ENCODE results near the gene PIGP.
A peak's percentile ranks its signal among the peaks of the same experiment; 100 is the strongest.
"Not testable (repeated sequence)": the region's sequence is repeated elsewhere in the genome, so short reads cannot be mapped to it uniquely, and the experiment has no call there.

The PIGP gene

GRCh38 chr21:37075214-37075770 is 2.4 kb upstream of the PIGP start:
- DNase-seq (ENCODE audit: low read depth), result no peak

DNA sequence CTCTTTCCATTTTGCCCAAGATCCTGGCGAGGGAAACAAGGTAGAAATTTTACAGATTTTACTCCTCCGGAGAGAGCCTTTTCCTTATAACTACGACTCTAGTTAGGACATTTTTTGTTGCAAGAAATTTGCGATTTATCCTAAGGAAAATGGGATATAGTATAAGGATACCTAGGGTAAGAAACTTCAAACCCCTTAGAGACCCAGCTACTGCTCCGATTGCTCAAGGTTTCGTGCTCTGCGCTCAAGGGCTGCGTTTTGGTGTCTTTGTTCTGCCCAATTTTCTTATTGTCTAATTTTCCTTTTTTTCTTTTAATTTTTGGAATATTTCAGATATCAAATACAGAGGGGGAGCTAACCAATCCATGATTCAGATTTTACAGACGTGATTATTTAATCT is 1.7 kb upstream of the PIGP start:
- DNase-seq (ENCODE audit: low read depth), result no peak

DNA sequence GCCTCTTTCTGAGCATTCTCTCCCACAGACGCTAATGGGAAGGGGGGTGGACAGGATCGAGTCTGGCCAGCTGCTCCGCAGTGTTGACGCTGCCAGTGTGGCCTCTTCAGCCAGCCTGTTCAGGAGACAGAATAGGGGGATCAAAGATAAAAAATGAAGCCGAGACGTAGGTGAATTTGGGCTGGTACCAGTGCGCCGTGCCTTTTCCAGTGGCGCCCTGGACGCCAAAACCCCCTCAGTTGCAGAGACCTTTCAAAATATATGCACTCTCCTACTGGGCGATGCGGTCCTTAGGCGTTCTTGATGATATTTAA is 1.3 kb upstream of the PIGP start:
- DNase-seq (ENCODE audit: low read depth), result no peak

DNA sequence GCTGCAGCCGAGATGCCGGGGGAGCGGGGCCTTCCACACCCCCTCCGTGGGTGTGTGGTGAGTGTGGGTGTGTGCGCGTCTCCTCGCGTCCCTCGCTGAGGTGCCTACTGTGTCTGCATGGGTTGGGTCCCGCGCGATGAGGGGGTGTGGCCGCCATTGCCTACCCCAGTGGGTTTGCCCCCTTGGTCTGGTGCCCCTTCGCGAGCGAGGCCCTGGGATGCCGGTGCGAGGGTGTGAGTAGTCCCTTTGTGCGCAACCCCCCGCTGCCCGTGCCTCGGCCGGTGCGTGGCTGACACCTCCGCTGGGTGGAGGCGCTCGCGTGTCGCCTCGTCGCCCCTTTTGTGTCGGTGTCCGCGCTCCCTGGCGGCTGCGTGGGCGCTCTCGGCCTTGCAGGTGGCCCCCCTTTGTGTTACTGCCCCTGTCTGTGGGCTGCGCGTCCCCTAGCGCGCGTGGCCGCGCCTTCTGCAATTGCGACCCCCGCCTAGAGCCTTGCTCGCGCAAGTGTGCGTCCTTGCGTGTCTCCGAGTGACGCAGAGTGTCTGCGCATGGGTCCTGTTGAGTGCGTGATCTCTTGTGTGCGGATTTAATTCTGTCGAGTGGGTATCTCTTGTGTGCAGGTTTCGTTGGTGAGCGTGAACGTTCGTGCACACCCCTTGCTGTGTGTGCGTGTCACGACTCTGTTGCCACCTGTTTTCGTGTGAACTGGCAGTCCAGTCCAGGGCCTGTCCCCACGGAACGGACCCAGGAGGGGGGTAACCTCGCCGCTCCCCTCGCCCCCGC is 736 bp upstream of the PIGP start:
- DNase-seq (ENCODE audit: low read depth), result peak; percentile 32

DNA sequence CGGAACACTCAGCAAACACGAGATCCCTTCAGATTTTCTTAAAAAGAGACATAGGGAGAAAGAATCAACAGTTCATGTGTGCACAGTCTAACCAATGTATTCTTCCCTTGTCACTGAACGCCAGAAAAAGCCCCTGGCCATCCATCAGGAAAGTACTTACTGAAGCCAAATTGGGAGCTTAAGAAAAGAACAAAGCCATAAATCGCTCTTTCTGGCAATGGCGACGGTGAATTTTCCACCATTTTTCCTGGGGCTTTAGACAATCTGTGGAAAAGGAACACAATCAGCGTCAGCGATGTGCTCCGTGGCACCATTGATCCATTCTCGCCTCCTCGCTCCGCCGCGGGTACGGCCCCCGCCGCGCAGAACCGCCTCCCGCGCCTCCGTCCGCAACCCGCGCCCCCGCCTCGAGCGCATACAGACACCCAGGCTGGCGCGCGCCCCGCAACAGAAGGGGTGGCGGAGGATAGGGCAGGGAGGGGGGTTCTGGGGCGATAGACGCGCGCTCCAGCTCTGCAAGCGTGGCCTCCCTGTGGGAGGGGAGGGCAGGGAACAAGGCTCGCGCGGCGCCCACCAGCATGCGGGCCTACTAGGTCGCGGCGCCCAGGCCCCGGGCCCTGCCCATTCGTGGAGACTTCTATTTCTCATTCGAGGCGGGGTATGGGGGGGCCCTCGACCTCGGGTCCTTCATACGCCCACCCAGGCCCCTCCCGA is 440 bp downstream of the PIGP start:
- no peak for DNase-seq (ENCODE audit: low read depth)

- no peak for DNase-seq (ENCODE audit: low read depth)
Observed at GRCh38 chr21:37071561-37072273, 1.2 kb downstream of the PIGP start.

DNA sequence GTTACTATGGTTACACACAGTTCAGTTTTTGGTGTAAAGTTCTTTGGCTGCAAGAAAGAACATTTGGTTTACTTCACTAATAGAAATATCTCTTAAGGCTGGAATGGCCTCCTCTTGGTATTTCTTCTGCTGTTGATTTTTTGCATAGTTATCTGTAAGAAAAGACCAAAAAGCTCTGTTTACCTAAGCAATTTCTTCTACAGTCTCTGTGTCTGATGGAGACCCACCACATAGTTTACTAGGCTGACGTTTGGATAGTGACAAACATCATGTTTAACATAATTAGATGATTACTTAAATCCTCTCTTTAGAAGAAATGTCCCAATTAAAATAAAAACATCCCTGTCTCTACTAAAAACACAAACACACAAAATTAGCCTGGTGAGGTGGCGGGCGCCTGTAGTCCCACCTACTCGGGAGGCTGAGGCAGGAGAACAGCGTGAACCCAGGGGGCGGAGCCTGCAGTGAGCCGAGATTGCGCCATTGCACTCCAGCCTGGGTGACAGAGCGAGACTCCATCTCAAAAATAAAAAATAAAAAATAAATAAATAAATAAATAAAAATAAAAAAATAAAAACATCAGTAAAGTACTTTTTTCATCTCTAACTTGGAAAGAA is 7.2 kb downstream of the PIGP start:
- DNase-seq (ENCODE audit: low read depth), result no peak

DNA sequence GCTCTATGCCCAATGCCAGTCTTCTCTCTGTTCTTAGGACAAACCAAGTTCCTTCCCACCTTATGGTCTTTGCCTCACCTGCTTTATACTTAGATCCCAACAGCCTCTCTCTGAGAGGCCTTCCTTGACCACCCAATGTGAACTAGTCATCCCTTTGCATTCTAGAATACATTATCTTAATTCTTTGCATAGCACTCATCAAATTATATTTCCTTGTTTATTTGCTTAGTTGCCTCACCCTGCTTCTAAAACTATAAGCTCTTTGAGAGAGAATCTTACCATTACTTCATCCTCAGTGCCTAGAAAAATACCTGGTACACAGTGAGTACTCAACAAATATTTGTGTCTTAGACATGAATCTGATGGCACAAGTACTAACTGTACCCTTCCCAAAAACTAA is 8.0 kb downstream of the PIGP start:
- no peak for DNase-seq (ENCODE audit: low read depth)

GRCh38 chr21:37063433-37063832 is 9.4 kb downstream of the PIGP start:
- no peak for DNase-seq (ENCODE audit: low read depth)

DNA sequence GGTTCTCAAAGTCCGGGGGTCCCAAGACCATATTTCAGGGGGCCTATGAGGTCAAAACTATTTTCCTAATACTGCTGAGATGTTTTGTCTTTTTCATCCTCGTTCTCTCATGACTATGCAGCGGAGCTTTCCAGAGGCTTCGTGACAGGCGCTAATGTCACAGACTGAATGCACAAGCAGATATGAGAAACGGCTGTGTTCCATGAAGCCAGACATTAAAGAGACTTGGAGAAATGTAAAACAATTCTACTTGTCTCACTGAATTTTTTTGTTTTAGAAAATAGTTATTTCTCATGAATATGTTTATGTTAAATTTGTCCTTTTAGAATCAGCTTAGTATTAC is 10.3 kb downstream of the PIGP start:
- DNase-seq (ENCODE audit: low read depth), result no peak

DNA sequence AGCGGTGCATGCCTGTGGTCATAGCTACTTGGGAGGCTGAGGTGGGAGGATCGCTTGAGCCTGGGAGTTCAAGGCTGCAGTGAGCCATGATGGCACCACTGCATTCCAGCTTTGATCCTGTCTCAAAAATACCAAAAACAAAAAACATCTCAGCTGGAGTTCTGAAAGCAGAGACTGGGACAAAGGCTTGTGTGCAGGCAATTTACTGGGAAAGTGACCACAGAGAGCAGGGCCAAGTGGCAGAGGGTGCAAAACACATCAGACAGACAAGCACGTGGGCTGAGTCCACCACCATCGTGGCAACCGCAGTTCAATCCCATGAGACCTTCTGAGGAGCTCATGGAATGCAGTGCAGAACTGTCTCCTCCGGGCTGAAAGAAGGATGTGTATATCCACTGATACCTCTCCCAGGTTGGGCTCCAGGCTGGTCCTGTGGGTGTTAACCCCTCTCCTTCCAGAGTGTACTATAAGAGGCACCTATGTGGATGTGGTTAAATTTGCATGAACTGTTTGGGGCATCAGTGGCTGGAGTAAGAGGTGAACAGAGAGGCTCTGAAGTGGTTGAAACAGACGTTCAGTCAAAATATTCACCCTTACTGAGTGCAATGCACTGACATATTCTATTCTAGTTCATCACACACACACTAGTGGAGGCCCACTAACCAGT is 10.8 kb downstream of the PIGP start:
- DNase-seq (ENCODE audit: low read depth), result no peak

GRCh38 chr21:37060296-37060695 is 12.6 kb downstream of the PIGP start:
- no peak for DNase-seq (ENCODE audit: low read depth)

GRCh38 chr21:37059181-37059580 is 13.7 kb downstream of the PIGP start:
- DNase-seq (ENCODE audit: low read depth), result no peak

GRCh38 chr21:37058261-37058660 is 14.6 kb downstream of the PIGP start:
- no peak for DNase-seq (ENCODE audit: low read depth)

- no peak for DNase-seq (ENCODE audit: low read depth)
Observed at GRCh38 chr21:37057614-37058013, 15.3 kb downstream of the PIGP start.

DNA sequence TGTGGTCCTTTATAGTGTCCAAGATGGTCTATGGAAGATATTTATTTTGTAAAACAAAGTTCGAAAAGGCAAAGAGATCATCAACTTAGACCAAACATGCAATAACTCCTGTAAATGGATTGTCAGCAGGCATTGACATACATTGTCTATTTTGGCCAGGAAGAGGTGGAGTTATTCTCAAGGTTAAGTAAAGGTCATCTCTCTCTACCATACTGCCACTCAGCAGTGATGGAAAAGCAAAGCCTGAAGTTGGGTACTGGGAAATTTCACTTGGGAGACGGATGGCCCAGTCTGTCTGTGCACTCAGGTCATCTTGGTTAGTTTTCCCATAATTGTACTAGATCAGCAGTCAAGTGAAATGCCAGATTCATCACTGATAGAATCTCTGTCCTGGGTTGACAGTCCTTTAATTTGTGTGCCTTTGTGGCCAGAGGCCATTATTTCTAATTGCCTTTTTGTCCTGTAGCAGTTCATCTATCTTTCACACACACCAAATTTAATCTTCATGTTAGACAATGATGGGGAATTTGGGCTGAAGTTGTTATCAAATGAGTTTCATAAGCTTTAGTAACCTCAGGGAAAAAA is 17.5 kb downstream of the PIGP start:
- DNase-seq (ENCODE audit: low read depth), result no peak

DNA sequence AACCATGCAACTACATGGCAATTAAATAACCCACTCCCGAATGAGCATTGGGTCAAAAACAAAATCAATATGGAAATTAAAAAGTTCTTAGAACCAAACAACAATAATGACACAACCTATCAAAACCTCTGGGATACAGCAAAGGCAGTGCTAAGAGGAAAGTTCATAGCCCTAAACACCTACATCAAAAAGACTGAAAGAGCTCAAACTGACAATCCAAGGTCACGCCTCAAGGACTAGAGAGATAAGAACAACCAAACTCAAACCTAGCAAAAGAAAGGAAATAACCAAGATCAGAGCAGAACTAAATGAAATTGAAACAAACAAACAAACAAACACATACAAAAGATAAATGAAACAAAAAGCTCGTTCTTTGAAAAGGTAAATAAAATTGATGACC is 23.1 kb downstream of the PIGP start:
- not testable (repeated sequence) for DNase-seq (ENCODE audit: low read depth)

DNA sequence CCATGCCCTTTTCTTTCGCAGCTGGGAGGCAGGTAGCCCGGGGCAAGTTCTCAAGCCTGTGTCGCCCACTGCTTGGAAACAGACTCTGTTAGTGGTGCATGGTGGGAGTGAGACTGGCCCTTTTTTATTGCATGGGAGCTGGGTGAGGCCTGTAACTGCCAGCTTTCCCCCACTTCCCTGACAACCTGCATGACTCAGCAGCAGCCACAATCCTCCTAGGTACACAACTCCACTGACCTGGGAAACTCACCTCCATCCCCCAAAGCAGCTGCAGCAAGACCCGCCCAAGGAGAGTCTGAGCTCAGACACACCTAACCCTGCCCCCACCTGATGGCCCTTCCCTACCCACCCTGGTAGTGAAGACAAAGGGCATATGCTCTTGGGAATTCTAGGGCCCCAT is 25.8 kb downstream of the PIGP start:
- DNase-seq (ENCODE audit: low read depth), result no peak

GRCh38 chr21:37045556-37045955 is 27.3 kb downstream of the PIGP start:
- DNase-seq (ENCODE audit: low read depth), result no peak

GRCh38 chr21:37045149-37045548 is 27.7 kb downstream of the PIGP start:
- no peak for DNase-seq (ENCODE audit: low read depth)

- no peak for DNase-seq (ENCODE audit: low read depth)
Observed at GRCh38 chr21:37044643-37045042, 28.2 kb downstream of the PIGP start.

GRCh38 chr21:37043818-37044217 is 29.1 kb downstream of the PIGP start:
- DNase-seq (ENCODE audit: low read depth), result no peak
